Measurements from ENCODE around the gene AURKAIP1.
"Not testable (repeated sequence)": the region's sequence is repeated elsewhere in the genome, so short reads cannot be mapped to it uniquely, and the experiment has no call there.

Gene AURKAIP1

GRCh38 chr1:1371746-1372711, 3.0 kb downstream of the AURKAIP1 start:
- Mint-ChIP-seq H3K9me3 (no peaks in the 10 kb centered on the region), H3K27ac (no peak overlapping the region), H3K4me3 (peak overlapping the region; percentile 59), H3K36me3 (ENCODE audit: low read depth) (no peaks in the 10 kb centered on the region), H3K27me3 (ENCODE audit: low read depth, poor library complexity) (no peaks in the 10 kb centered on the region), H3K4me1 (peaks cover 20% of the 10 kb centered on the region)
- DNase-seq: peak; percentile 93
- peak; percentile 96 for TF ChIP-seq CTCF (IDR thresholded peaks at IDR 0.05)

DNA sequence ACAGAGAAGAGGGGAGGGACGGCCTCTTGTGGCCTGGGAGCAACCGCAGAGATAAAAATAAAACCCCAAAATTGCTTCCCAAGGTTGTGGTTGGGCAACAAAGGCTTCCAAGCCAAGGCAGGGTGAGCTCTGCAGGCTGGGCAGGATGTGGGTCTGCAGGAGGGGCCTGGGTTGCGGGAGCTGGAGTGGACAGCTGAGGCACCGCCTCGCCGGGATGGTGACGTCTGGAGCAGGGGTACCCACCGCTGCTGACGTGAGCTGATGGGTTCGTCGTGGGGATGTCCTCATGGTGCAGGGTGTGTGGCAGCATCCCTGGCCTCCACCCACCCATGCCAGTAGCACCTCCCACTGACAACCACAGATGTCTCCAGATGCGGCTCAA, 3.7 kb downstream of the AURKAIP1 start:
- TF ChIP-seq CTCF (IDR thresholded peaks at IDR 0.05): no peak
- Mint-ChIP-seq H3K27me3 (ENCODE audit: low read depth, poor library complexity) (no peaks in the 10 kb centered on the region), H3K4me1 (peaks cover 20% of the 10 kb centered on the region), H3K36me3 (ENCODE audit: low read depth) (no peaks in the 10 kb centered on the region), H3K27ac (no peak overlapping the region), H3K4me3 (no peak overlapping the region), H3K9me3 (no peaks in the 10 kb centered on the region)
- DNase-seq: no peak

DNA sequence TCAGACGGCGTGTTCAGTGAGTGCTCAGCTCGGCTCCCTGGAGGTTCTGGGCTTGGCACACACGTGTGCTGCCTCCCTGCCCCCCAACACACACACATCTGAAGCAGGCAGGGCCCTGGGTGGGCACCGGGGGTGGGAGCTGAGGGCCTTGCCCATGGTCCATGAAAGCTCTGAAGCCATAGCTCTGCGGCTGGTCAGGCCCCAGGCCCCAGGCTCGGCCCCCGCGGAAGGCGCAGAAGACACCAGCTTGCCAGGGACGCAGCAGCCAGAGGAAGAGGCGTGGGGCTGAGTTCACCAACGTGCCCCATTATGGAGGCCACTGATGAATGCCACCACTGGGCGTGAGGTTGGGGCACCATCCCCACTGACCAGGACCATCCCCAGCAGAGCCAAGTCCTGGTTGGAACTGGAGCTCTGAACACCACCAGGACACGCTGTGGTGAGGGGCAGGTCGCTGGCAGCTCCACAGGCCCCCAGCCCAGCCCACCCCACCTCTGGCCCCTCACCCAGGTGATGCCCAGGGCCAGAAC, 4.2 kb downstream of the AURKAIP1 start:
- DNase-seq: no peak
- no peak overlapping the region for H3K4me3 Mint-ChIP-seq
- TF ChIP-seq CTCF (IDR thresholded peaks at IDR 0.05): no peak
- no peaks in the 10 kb centered on the region for H3K9me3 Mint-ChIP-seq
- H3K27me3 Mint-ChIP-seq (ENCODE audit: low read depth, poor library complexity): no peaks in the 10 kb centered on the region
- peaks cover 20% of the 10 kb centered on the region for H3K4me1 Mint-ChIP-seq
- H3K27ac Mint-ChIP-seq: no peak overlapping the region
- no peaks in the 10 kb centered on the region for H3K36me3 Mint-ChIP-seq (ENCODE audit: low read depth)

DNA sequence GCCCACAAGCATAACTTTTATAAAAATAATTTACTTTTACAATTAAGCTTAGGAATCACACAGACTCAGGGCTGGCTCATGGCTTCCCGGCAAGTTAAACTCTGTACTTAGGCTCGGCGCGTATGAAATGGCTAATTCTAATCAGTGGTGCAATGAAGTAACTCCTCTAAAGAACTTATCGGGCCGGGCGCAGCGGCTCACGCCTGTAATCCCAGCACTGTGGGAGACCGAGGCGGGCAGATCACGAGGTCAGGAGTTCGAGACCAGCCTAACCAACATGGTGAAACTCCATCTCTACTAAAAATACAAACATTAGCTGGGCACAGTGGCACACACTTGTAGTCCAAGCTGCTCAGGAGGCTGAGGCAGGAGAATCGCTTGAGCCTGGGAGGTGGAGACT, 4.9 kb downstream of the AURKAIP1 start:
- H3K4me1 Mint-ChIP-seq: peaks cover 15% of the 10 kb centered on the region
- H3K9me3 Mint-ChIP-seq; H3K27me3 Mint-ChIP-seq (ENCODE audit: low read depth, poor library complexity); H3K36me3 Mint-ChIP-seq (ENCODE audit: low read depth); DNase-seq; H3K27ac Mint-ChIP-seq; H3K4me3 Mint-ChIP-seq: not testable (repeated sequence)

DNA sequence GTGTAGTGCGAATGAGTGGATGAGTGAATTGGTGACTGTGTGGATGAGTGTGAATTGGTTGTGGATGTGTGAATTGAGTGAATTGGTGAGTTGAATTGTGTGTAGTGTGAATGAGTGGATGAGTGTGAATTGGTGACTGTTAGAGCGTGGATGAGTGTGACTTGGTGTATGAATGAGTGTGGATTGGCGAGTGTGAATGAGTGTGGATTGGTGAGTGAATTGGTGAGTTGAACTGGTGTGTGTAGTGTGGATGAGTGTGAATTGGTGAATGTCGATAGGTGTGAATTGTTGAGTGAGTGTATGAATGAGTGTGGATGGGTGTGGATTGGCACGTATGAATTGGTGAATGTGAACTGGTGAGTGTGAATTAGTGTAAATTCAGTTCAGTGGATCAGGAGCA, 7.7 kb downstream of the AURKAIP1 start:
- no peak for TF ChIP-seq CTCF (IDR thresholded peaks at IDR 0.05)
- H3K27ac Mint-ChIP-seq: no peak overlapping the region
- H3K4me1 Mint-ChIP-seq: peaks cover 5% of the 10 kb centered on the region
- DNase-seq: no peak
- H3K9me3 Mint-ChIP-seq: no peaks in the 10 kb centered on the region
- no peaks in the 10 kb centered on the region for H3K36me3 Mint-ChIP-seq (ENCODE audit: low read depth)
- peaks cover 4% of the 10 kb centered on the region for H3K27me3 Mint-ChIP-seq (ENCODE audit: low read depth, poor library complexity)
- H3K4me3 Mint-ChIP-seq: no peak overlapping the region

GRCh38 chr1:1366699-1367066, 8.3 kb downstream of the AURKAIP1 start:
- no peak for TF ChIP-seq CTCF (IDR thresholded peaks at IDR 0.05)
- Mint-ChIP-seq H3K36me3 (ENCODE audit: low read depth) (no peaks in the 10 kb centered on the region), H3K4me1 (peaks cover 7% of the 10 kb centered on the region), H3K27me3 (ENCODE audit: low read depth, poor library complexity) (peaks cover 4% of the 10 kb centered on the region), H3K4me3 (no peak overlapping the region), H3K9me3 (no peaks in the 10 kb centered on the region), H3K27ac (no peak overlapping the region)
- DNase-seq: no peak
